HepG2 (cell line): ENCODE measurements around the gene KCNQ5. TPM values are rescaled to one million over a fixed set of nuclear protein-coding genes. Genes with fewer than 3 reads are reported as not detected.

Source experiments
- ATAC-seq: fragments of 200-7000 bp; cut with Tn5 transposase; 3 replicates; pipeline ENCODE4 v1.9.1; 2020; ENCODE audit warnings: mild to moderate bottlenecking, moderate library complexity
- BruUV-seq: library from RNA; stranded (reverse); fragments of 400-500 nt; replicated peaks from 2 replicates; lab custom pipeline; 2021; lab: Mats Ljungman, UMichigan
- CTCF ChIA-PET: fragments of 300-600 bp; formaldehyde crosslinking; extraction: SDS; loops from one replicate; lab custom pipeline; 2021; ENCODE audit warnings: low total read pairs, inconsistent platforms, low intra/inter-chr PET ratio; lab: Yijun Ruan, JAX
- POLR2A ChIA-PET: fragments of 350-600 bp; sonication (Branson Sonifier 250); formaldehyde crosslinking; loops from one replicate; lab custom pipeline; 2020; ENCODE audit warnings: antibody characterized with exemption, inconsistent platforms; lab: Yijun Ruan, JAX
- DNase-seq: peaks from one replicate; pipeline ENCODE4 v3.0.0-alpha.2; 2015; ENCODE audit warnings: low spot score
- FAIRE-seq: peaks from 3 replicates; lab custom pipeline; 2011; peaks lifted over from hg19 to GRCh38; lab: Jason Lieb, UNC
- H2AFZ ChIP-seq: one replicate; pipeline ENCODE4 v1.6.1; 2011; ENCODE audit warnings: low read length, inconsistent platforms
- H3K27ac ChIP-seq: fragments of 300-600 bp; 3 replicates; pipeline ENCODE4 v1.8.0; 2011; ENCODE audit warnings: mixed run types, mild to moderate bottlenecking, mixed read lengths, low read length, inconsistent platforms; ENCODE audit not compliant: insufficient read depth; ENCODE audit errors: extremely low read length
- H3K27me3 ChIP-seq, 2 experiments: fragments of 200-600 bp in 1 of 2; 2 replicates in 1 of 2; 3 replicates in 1 of 2; pipeline versions ENCODE4 v1.6.0 to v1.8.0; 2011; ENCODE audit warnings: low read length in 2 of 2, mild to moderate bottlenecking in 2 of 2, moderate library complexity in 2 of 2, inconsistent platforms in 1 of 2; ENCODE audit not compliant: insufficient read depth in 2 of 2, control insufficient read depth in 1 of 2
- H3K36me3 ChIP-seq, 2 experiments: fragments of 200-600 bp in 1 of 2; replicated peaks in 1 of 2; 2 replicates in 1 of 2; 3 replicates in 1 of 2; pipeline versions ENCODE4 v1.5.1 to v1.8.0; 2011; ENCODE audit warnings: low read length in 2 of 2, inconsistent platforms in 1 of 2; ENCODE audit not compliant: insufficient read depth in 2 of 2, control insufficient read depth in 1 of 2
- H3K4me1 ChIP-seq: 2 replicates; pipeline ENCODE4 v1.5.1; 2012; ENCODE audit warnings: low read length, inconsistent platforms; ENCODE audit not compliant: insufficient read depth
- H3K4me2 ChIP-seq: 2 replicates; pipeline ENCODE4 v1.6.0; 2011; ENCODE audit warnings: low read depth, low read length, inconsistent platforms
- H3K4me3 ChIP-seq, 3 experiments: fragments of 200-600 bp in 1 of 3; sonication (generic), shearing (Covaris generic) in 1 of 3; replicated peaks in 1 of 3; 2 replicates each; pipeline ENCODE4 v1.5.1; 2011 to 2016; ENCODE audit warnings: low read length in 3 of 3, inconsistent platforms in 2 of 3, low read depth in 2 of 3, mild to moderate bottlenecking in 2 of 3, control low read depth in 1 of 3, mixed read lengths in 1 of 3; ENCODE audit not compliant: insufficient read depth in 1 of 3
- H3K79me2 ChIP-seq: one replicate; pipeline ENCODE4 v1.6.1; 2011; ENCODE audit warnings: low read length, inconsistent platforms; ENCODE audit not compliant: insufficient read depth
- H3K9ac ChIP-seq: 2 replicates; pipeline ENCODE4 v1.6.0; 2011; ENCODE audit warnings: mild to moderate bottlenecking, low read depth, low read length, inconsistent platforms; ENCODE audit not compliant: insufficient read depth
- H3K9me3 ChIP-seq: 2 replicates; pipeline ENCODE4 v1.5.1; 2012; ENCODE audit warnings: mild to moderate bottlenecking, low read length
- H4K20me1 ChIP-seq: 2 replicates; pipeline ENCODE4 v1.6.0; 2011; ENCODE audit warnings: inconsistent platforms, mild to moderate bottlenecking, low read length, moderate library complexity; ENCODE audit not compliant: insufficient read depth
- ELF4 ChIP-seq: sonication (generic); formaldehyde crosslinking; IDR thresholded peaks from 2 replicates; pipeline ENCODE4 v1.5.0; 2020; ENCODE audit warnings: missing genetic modification reagents, mild to moderate bottlenecking, moderate library complexity, borderline replicate concordance
- EP300 ChIP-seq, 3 experiments: sonication (generic) in 1 of 3; formaldehyde crosslinking in 1 of 3; IDR thresholded peaks; 2 replicates each; pipeline versions ENCODE4 v1.5.1 to v1.6.1; 2011 to 2020; ENCODE audit warnings: low read depth in 2 of 3, low read length in 2 of 3, borderline replicate concordance in 1 of 3, improper control_type of control experiment in 1 of 3, mild to moderate bottlenecking in 1 of 3, missing genetic modification reagents in 1 of 3, moderate library complexity in 1 of 3
- ETV6 ChIP-seq: sonication (generic); formaldehyde crosslinking; conservative IDR thresholded peaks from 2 replicates; pipeline ENCODE4 v1.4.0; 2020; ENCODE audit warnings: missing genetic modification reagents
- EZH2 ChIP-seq: conservative IDR thresholded peaks from 2 replicates; pipeline ENCODE4 v1.6.1; 2012; ENCODE audit warnings: mild to moderate bottlenecking, low read depth, low read length, moderate library complexity
- FOXM1 ChIP-seq: sonication (generic); formaldehyde crosslinking; IDR thresholded peaks from 2 replicates; pipeline ENCODE4 v1.5.0; 2020; ENCODE audit warnings: missing genetic modification reagents
- HNRNPH1 ChIP-seq: fragments of 200-400 bp; formaldehyde crosslinking; optimal IDR thresholded peaks from 2 replicates; pipeline ENCODE3; 2017; ENCODE audit warnings: mild to moderate bottlenecking, low read depth, low read length
- MED13 ChIP-seq: sonication (generic); formaldehyde crosslinking; IDR thresholded peaks from 2 replicates; pipeline ENCODE4 v1.5.0; 2020; ENCODE audit warnings: missing genetic modification reagents
- PHF8 ChIP-seq: sonication (generic); formaldehyde crosslinking; IDR thresholded peaks from 2 replicates; pipeline ENCODE4 v1.5.0; 2020; ENCODE audit warnings: missing genetic modification reagents
- SIX1 ChIP-seq: sonication (generic); formaldehyde crosslinking; IDR thresholded peaks from 2 replicates; pipeline ENCODE4 v1.4.0; 2020; ENCODE audit warnings: missing genetic modification reagents, borderline replicate concordance
- TARDBP ChIP-seq: sonication (generic); formaldehyde crosslinking; IDR thresholded peaks from 2 replicates; pipeline ENCODE4 v1.8.0; 2022; ENCODE audit warnings: mild to moderate bottlenecking, missing genetic modification reagents
- ZNF775 ChIP-seq: sonication (generic); formaldehyde crosslinking; IDR thresholded peaks from 2 replicates; pipeline ENCODE4 v1.4.0; 2020; ENCODE audit warnings: missing genetic modification reagents, mild to moderate bottlenecking, moderate library complexity, borderline replicate concordance
- ZNF780A ChIP-seq: sonication (generic); formaldehyde crosslinking; IDR thresholded peaks from 2 replicates; pipeline ENCODE4 v1.8.0; 2022; ENCODE audit warnings: mild to moderate bottlenecking, missing genetic modification reagents, moderate library complexity
- WGBS: methylation state at CpG from one replicate; pipeline ENCODE4 v1.1.6; 2017; ENCODE audit warnings: low lambda C conversion rate; 5-methylcytosine and 5-hydroxymethylcytosine counted together
- in situ Hi-C: cut with HindIII; loops from 2 replicates; pipeline ENCODE4 v1.10.0; 2017; ENCODE audit warnings: low pct_unique_long_range_greater_than_20kb; ENCODE audit not compliant: extremely low pct_ligation_motif_present
- intact Hi-C: fragments of 100-400 bp; cut with micrococcal nuclease; formaldehyde crosslinking; loops from one replicate; pipeline ENCODE4 v1.10.0; 2022; ENCODE audit not compliant: unreplicated experiment
- polyA plus RNA-seq, 8 experiments: library from polyadenylated mRNA; depleted of rRNA in 3 of 8; stranded (reverse) in 7 of 8; unstranded in 1 of 8; fragments of >200 nt; fragmentation: Illumina TruSeq in 4 of 8; extraction: Trizol in 4 of 8; gene quantifications; 2 replicates each; pipeline versions ENCODE4 v1.2.1 to v1.2.3, GENCODE V29; 2011 to 2016; ENCODE audit warnings: low read depth in 4 of 8, missing spikeins in 1 of 8, mixed read lengths in 1 of 8; ENCODE audit not compliant: insufficient read depth in 1 of 8
- total RNA-seq, 5 experiments: library from RNA; depleted of rRNA; stranded (reverse); fragments of >200 nt; fragmentation: Illumina TruSeq; extraction: Trizol; gene quantifications; 2 replicates each; pipeline ENCODE4 v1.2.3, GENCODE V29; 2016; ENCODE audit warnings: low read depth in 1 of 5
- TF ChIP-seq, protein P1 (sequence below): sonication (generic); formaldehyde crosslinking; IDR thresholded peaks from 2 replicates; pipeline ENCODE4 v1.5.0; 2020; ENCODE audit warnings: missing genetic modification reagents

KCNQ5 gene
- total and polyA plus RNA-seq, 2 of the 13 experiments (the other 11 are each of a cell fraction or from before 2014, with no cell fraction given), result 0.04 TPM; not detected in 1

DNA sequence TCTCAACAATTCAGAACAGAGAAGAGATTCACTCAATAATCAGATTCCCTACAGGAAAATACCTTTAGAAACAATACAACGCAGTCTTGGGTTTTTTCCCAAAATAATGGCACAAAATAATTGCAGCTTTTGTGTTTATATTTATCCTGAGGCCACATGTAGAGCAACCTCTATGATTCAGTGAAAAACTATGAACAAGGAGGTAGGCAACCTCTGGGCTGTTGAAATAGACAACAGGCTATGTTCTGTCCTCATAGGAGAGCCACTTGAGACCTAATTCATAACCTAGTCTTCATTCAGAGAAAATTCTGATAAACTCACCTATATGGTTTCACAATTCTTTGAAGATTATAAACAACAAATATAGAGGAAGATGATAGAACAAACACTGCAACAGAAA lies 485.2 kb downstream of the KCNQ5 start:
- Histone ChIP-seq H3K4me1 (no peaks in the 10 kb centered on the region), H3K36me3 (no peaks in the 10 kb centered on the region), H3K9me3 (no peaks in the 10 kb centered on the region), H3K27me3 (no peaks in the 10 kb centered on the region), H3K9ac (no peak overlapping the region), H3K4me3 (no peak overlapping the region), H3K79me2 (no peaks in the 10 kb centered on the region), H4K20me1 (no peaks in the 10 kb centered on the region), H3K4me2 (no peak overlapping the region), H3K27ac (no peak overlapping the region), H2AFZ (no peak overlapping the region)
- ChIA-PET CTCF (no interaction called here), POLR2A (no interaction called here)
- FAIRE-seq (no peak), ATAC-seq (no peak), DNase-seq (no peak)
- intact Hi-C loops (no loop called here), in situ Hi-C loops (no loop called here)
- 0% methylated on average over 1 of the region's 1 CpG for WGBS
- TF ChIP-seq ZNF780A (CRISPR knock-in tag) (no peak), ELF4 (CRISPR knock-in tag) (no peak), ZNF775 (CRISPR knock-in tag) (no peak), SIX1 (CRISPR knock-in tag) (no peak), HNRNPH1 (no peak), TARDBP (no peak), ETV6 (no peak), EP300 (IDR thresholded peaks at IDR 0.05; ENCODE audit: low read depth in 2 of 2, low read length in 2 of 2) (no peak), EP300 (CRISPR knock-in tag; IDR thresholded peaks at IDR 0.05; ENCODE audit: borderline replicate concordance) (no peak), EZH2 (no peak), FOXM1 (CRISPR knock-in tag) (no peak), PHF8 (CRISPR knock-in tag) (no peak), MED13 (CRISPR knock-in tag) (no peak)
- TF ChIP-seq, protein P1, sequence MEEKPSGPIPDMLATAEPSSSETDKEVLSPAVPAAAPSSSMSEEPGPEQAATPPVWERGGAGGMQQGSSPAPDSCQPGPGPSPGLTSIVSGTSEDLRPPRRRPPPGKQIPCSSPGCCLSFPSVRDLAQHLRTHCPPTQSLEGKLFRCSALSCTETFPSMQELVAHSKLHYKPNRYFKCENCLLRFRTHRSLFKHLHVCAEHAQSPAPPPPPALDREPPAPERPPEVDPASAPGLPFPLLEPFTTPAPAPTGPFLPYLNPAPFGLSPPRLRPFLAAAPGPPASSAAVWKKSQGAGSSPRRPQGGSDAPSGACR (CRISPR knock-in tag), result no peak
- no TSS peak for BruUV-seq
